Measurements from ENCODE around the gene FAM131B. TPM values are rescaled to one million over a fixed set of nuclear protein-coding genes. Genes with fewer than 3 reads are reported as not detected.

FAM131B gene
- total and polyA plus RNA-seq, 2 of the 13 experiments (the other 11 are each of a cell fraction or from before 2014, with no cell fraction given), result 0.07 TPM; not detected in 1

GRCh38 chr7:143393267-143394041 is 30.9 kb upstream of the FAM131B start (continued):
- TF ChIP-seq USF2 (IDR thresholded peaks at IDR 0.05; ENCODE audit: low read depth, low read length) (no peak), USF2 (CRISPR knock-in tag; IDR thresholded peaks at IDR 0.05; ENCODE audit: borderline replicate concordance) (no peak), RXRB (CRISPR knock-in tag; IDR thresholded peaks at IDR 0.05; ENCODE audit: borderline replicate concordance) (peak; percentile 95), NONO (IDR thresholded peaks at IDR 0.05) (no peak), NONO (CRISPR knock-in tag; conservative IDR thresholded peaks at IDR 0.05) (peak; percentile 81), ETV5 (CRISPR knock-in tag; IDR thresholded peaks at IDR 0.05; ENCODE audit: borderline replicate concordance) (peak; percentile 14; the same call in 1 of the 2 replicates), ASH2L (IDR thresholded peaks at IDR 0.05; ENCODE audit: insufficient read length, low read depth, low read length) (peak; percentile 69), SMARCC2 (IDR thresholded peaks at IDR 0.05) (no peak), ATF7 (IDR thresholded peaks at IDR 0.05) (no peak), ATF7 (CRISPR knock-in tag; IDR thresholded peaks at IDR 0.05) (0 out of 2 replicates have a peak, but pooled peaks have one; percentile 77), NBN (conservative IDR thresholded peaks at IDR 0.05) (no peak), ZNF33B (CRISPR knock-in tag; IDR thresholded peaks at IDR 0.05) (0 out of 2 replicates have a peak, but pooled peaks have one; percentile 66), GATAD2A (CRISPR knock-in tag; IDR thresholded peaks at IDR 0.05) (peak; percentile 91), MTERF4 (CRISPR knock-in tag; IDR thresholded peaks at IDR 0.05) (no peak), ZNF850 (CRISPR knock-in tag; conservative IDR thresholded peaks at IDR 0.05) (no peak), REPIN1 (CRISPR knock-in tag; IDR thresholded peaks at IDR 0.05; ENCODE audit: borderline replicate concordance, low read depth) (peak; percentile 74; the same call in 1 of the 2 replicates), IRX3 (CRISPR knock-in tag; IDR thresholded peaks at IDR 0.05; ENCODE audit: borderline replicate concordance, low read depth) (0 out of 2 replicates have a peak, but pooled peaks have one; percentile 34), KDM2A (CRISPR knock-in tag; IDR thresholded peaks at IDR 0.05; ENCODE audit: borderline replicate concordance, low read depth) (peak; percentile 62; the same call in 1 of the 2 replicates), ATF2 (CRISPR knock-in tag; IDR thresholded peaks at IDR 0.05) (peak; percentile 70; the same call in 1 of the 2 replicates), ISX (CRISPR knock-in tag; conservative IDR thresholded peaks at IDR 0.05) (no peak), ZBTB38 (CRISPR knock-in tag; IDR thresholded peaks at IDR 0.05) (0 out of 2 replicates have a peak, but pooled peaks have one; percentile 49), ZNF331 (CRISPR knock-in tag; IDR thresholded peaks at IDR 0.05) (peak; percentile 83), NCOA1 (CRISPR knock-in tag; IDR thresholded peaks at IDR 0.05) (no peak), ZBTB10 (CRISPR knock-in tag; IDR thresholded peaks at IDR 0.05; ENCODE audit: borderline replicate concordance) (peak; percentile 40; the same call in 1 of the 2 replicates)

Measured in HepG2 (cell line).